HepG2 (cell line): ENCODE results near the gene POFUT1. TPM values are rescaled to one million over a fixed set of nuclear protein-coding genes. Genes with fewer than 3 reads are reported as not detected.

Experiments
- CBX5 ChIP-seq: sonication (generic); formaldehyde crosslinking; IDR thresholded peaks from 2 replicates; pipeline ENCODE4 v1.4.0; 2020; ENCODE audit warnings: missing genetic modification reagents, borderline replicate concordance
- HMG20B ChIP-seq: conservative IDR thresholded peaks from 2 replicates; pipeline ENCODE4 v1.6.1; 2016; ENCODE audit warnings: missing genetic modification reagents, missing compliant biosample characterization
- KDM5B ChIP-seq: sonication (generic); formaldehyde crosslinking; IDR thresholded peaks from 2 replicates; pipeline ENCODE4 v1.4.0; 2020; ENCODE audit warnings: missing genetic modification reagents, mild to moderate bottlenecking, borderline replicate concordance
- KIAA2018 ChIP-seq: sonication (generic); formaldehyde crosslinking; IDR thresholded peaks from 2 replicates; pipeline ENCODE4 v1.5.0; 2020; ENCODE audit warnings: mild to moderate bottlenecking, missing genetic modification reagents, borderline replicate concordance
- RERE ChIP-seq: IDR thresholded peaks from 2 replicates; pipeline ENCODE4 v1.6.1; 2016; ENCODE audit warnings: low read depth, missing genetic modification reagents, missing compliant biosample characterization
- SIN3A ChIP-seq: IDR thresholded peaks from 2 replicates; pipeline ENCODE4 v1.6.1; 2011; ENCODE audit warnings: low read depth, mild to moderate bottlenecking, control low read depth, low read length, borderline replicate concordance
- SIX1 ChIP-seq: sonication (generic); formaldehyde crosslinking; IDR thresholded peaks from 2 replicates; pipeline ENCODE4 v1.4.0; 2020; ENCODE audit warnings: missing genetic modification reagents, borderline replicate concordance
- SRF ChIP-seq: IDR thresholded peaks from 2 replicates; pipeline ENCODE4 v1.6.1; 2011; ENCODE audit warnings: mild to moderate bottlenecking, low read depth, low read length, moderate library complexity
- TBL1XR1 ChIP-seq: fragments of 150-350 bp; IDR thresholded peaks from 2 replicates; pipeline ENCODE4 v1.6.1; 2014; ENCODE audit warnings: borderline replicate concordance, low read length; ENCODE audit not compliant: partially characterized antibody
- ZNF333 ChIP-seq: sonication (generic); formaldehyde crosslinking; IDR thresholded peaks from 2 replicates; pipeline ENCODE4 v1.4.0; 2020; ENCODE audit warnings: mild to moderate bottlenecking, missing genetic modification reagents, borderline replicate concordance
- ZNF513 ChIP-seq: sonication (generic); formaldehyde crosslinking; conservative IDR thresholded peaks from 2 replicates; pipeline ENCODE4 v1.5.0; 2020; ENCODE audit warnings: missing genetic modification reagents
- ZNF781 ChIP-seq: sonication (generic); formaldehyde crosslinking; IDR thresholded peaks from 2 replicates; pipeline ENCODE4 v1.5.1; 2020; ENCODE audit warnings: borderline replicate concordance, mild to moderate bottlenecking, missing genetic modification reagents; ENCODE audit errors: not compliant biosample characterization
- polyA plus RNA-seq, 8 experiments: library from polyadenylated mRNA; depleted of rRNA in 3 of 8; stranded (reverse) in 7 of 8; unstranded in 1 of 8; fragments of >200 nt; fragmentation: Illumina TruSeq in 4 of 8; extraction: Trizol in 4 of 8; gene quantifications; 2 replicates each; pipeline versions ENCODE4 v1.2.1 to v1.2.3, GENCODE V29; 2011 to 2016; ENCODE audit warnings: low read depth in 4 of 8, missing spikeins in 1 of 8, mixed read lengths in 1 of 8; ENCODE audit not compliant: insufficient read depth in 1 of 8
- total RNA-seq, 5 experiments: library from RNA; depleted of rRNA; stranded (reverse); fragments of >200 nt; fragmentation: Illumina TruSeq; extraction: Trizol; gene quantifications; 2 replicates each; pipeline ENCODE4 v1.2.3, GENCODE V29; 2016; ENCODE audit warnings: low read depth in 1 of 5

The POFUT1 gene
- total and polyA plus RNA-seq, 2 of the 13 experiments (the other 11 are each of a cell fraction or from before 2014, with no cell fraction given) = 35.5 to 58.3 TPM

GRCh38 chr20:32207626-32208498, at the start of gene POFUT1, which contains the start of gene PLAGL2 (continued):
- TF ChIP-seq HMG20B (CRISPR knock-in tag) = 0 out of 2 replicates have a peak, but pooled peaks have one; percentile 53
- peak; percentile 90 for TF ChIP-seq ZNF513
- no peak for TF ChIP-seq KIAA2018 (CRISPR knock-in tag)
- TF ChIP-seq RERE = peak; percentile 67
- peak; percentile 63 for TF ChIP-seq CBX5 (CRISPR knock-in tag)
- peak; percentile 91; the same call in 1 of the 2 replicates for TF ChIP-seq SIN3A
- TF ChIP-seq TBL1XR1 = peak; percentile 18
- TF ChIP-seq KDM5B (CRISPR knock-in tag) = peak; percentile 84
- no peak for TF ChIP-seq SRF
- TF ChIP-seq SIX1 = peak; percentile 8; the same call in 1 of the 2 replicates
- TF ChIP-seq ZNF781 (CRISPR knock-in tag) = peak; percentile 92
- peak; percentile 82 for TF ChIP-seq ZNF333 (CRISPR knock-in tag)
